IPS DF 6.9 (cell line): ENCODE data around the gene SELENOH.

Experiments used
- DNase-seq: peaks from one replicate; pipeline ENCODE4 v3.0.0-alpha.2; 2013; ENCODE audit warnings: low read depth, low spot score
- H3K27ac ChIP-seq: one replicate; pipeline ENCODE4 v1.5.1; 2013; ENCODE audit warnings: low read length, control low read depth
- H3K27me3 ChIP-seq: 2 replicates; pipeline ENCODE4 v1.6.1; 2013; ENCODE audit warnings: mild to moderate bottlenecking, low read length; ENCODE audit not compliant: control insufficient read depth, insufficient read depth
- H3K36me3 ChIP-seq: 2 replicates; pipeline ENCODE4 v1.6.1; 2013; ENCODE audit warnings: low read length; ENCODE audit not compliant: control insufficient read depth, insufficient read depth
- H3K4me1 ChIP-seq: 2 replicates; pipeline ENCODE4 v1.6.1; 2013; ENCODE audit warnings: low read length; ENCODE audit not compliant: control insufficient read depth, insufficient read depth
- H3K4me3 ChIP-seq: 2 replicates; pipeline ENCODE4 v1.5.1; 2013; ENCODE audit warnings: mild to moderate bottlenecking, low read length
- H3K9me3 ChIP-seq: 2 replicates; pipeline ENCODE4 v1.6.1; 2013; ENCODE audit warnings: low read length, inconsistent platforms; ENCODE audit not compliant: control insufficient read depth, insufficient read depth
- WGBS: extraction: QIAGEN DNeasy Blood & Tissue Kit; methylation state at CpG from one replicate; pipeline ENCODE4 v1.1.7; 2013; ENCODE audit warnings: mixed read lengths, missing lambda C conversion rate; ENCODE audit not compliant: insufficient read length, insufficient coverage; 5-methylcytosine and 5-hydroxymethylcytosine counted together

The SELENOH gene

DNA sequence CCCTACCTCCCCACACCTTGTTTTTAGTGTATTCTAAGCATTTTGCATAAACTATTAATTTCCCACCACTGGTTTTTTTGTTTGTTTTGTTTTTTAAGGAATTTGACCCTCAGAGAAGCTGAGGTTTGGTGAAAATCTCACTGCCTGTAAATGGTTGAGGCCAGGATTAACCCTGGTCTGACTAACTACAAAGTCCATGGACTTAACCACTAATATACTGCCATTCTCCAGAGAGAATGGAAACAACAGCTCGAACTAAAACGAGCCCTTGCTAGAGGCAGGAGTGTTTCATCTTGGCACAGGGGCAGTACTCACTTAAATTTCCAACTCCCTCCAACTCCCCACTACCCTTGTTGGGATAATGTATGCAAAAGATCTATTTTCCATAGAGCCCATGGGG, 23.3 kb downstream of the SELENOH start:
- H3K27me3 ChIP-seq: no peaks in the 10 kb centered on the region
- H3K4me1 ChIP-seq: peaks cover 2% of the 10 kb centered on the region; the same call in 1 of the 2 replicates
- no peak overlapping the region for H3K27ac ChIP-seq
- no peaks in the 10 kb centered on the region for H3K36me3 ChIP-seq
- no CpG with 5 or more reads among the region's 2 CpGs for WGBS
- H3K9me3 ChIP-seq: no peaks in the 10 kb centered on the region
- no peak for DNase-seq
- no peak overlapping the region for H3K4me3 ChIP-seq

DNA sequence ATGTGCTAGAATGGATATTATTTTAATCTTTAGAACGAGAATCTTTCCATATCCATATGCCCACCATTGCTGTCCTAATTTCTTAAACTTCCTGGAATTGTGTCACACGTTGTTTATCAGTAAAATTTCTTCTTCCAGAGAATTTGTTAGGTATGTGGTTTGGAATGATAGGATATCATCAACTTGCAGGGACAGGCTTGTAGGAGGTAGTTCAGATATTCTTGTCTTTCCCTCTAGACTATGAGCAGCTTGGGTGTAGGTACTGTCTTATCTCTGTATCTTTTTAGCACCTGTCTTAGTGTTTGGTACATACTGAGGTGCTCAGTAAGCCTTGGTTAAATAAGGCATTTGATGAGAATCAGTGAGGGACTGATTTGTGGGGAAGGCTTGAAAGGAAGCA, 23.7 kb downstream of the SELENOH start:
- DNase-seq: no peak
- Histone ChIP-seq H3K27me3 (no peaks in the 10 kb centered on the region), H3K4me1 (peaks cover 2% of the 10 kb centered on the region; the same call in 1 of the 2 replicates), H3K4me3 (no peak overlapping the region), H3K27ac (no peak overlapping the region), H3K36me3 (no peaks in the 10 kb centered on the region), H3K9me3 (no peaks in the 10 kb centered on the region)
- no CpG with 5 or more reads among the region's 2 CpGs for WGBS

DNA sequence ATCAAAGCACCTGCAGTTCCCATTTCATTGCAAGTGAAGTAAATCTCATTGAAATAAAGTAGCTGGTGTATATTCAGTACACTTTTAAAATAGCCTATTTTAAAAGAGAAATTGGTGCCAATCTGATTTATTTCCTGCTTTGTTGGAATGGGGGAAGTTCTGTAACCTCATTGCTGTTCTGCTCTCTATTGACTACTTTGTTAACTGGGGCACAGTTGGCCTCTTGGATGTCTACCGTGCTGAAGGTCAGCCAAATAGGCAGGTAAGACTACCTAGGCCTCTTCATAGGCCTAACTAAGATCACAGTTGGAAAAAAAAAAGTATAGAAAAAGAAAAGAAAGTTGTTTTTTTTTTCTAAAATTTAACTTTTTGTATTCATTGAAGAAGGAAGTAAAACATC, 29.5 kb downstream of the SELENOH start:
- Histone ChIP-seq H3K27ac (no peak overlapping the region), H3K9me3 (no peaks in the 10 kb centered on the region), H3K36me3 (no peaks in the 10 kb centered on the region), H3K4me3 (no peak overlapping the region), H3K4me1 (0 out of 2 replicates have a peak, but pooled peaks cover 1% of the 10 kb centered on the region), H3K27me3 (no peaks in the 10 kb centered on the region)
- no peak for DNase-seq
- WGBS: no CpG with 5 or more reads among the region's 1 CpG

DNA sequence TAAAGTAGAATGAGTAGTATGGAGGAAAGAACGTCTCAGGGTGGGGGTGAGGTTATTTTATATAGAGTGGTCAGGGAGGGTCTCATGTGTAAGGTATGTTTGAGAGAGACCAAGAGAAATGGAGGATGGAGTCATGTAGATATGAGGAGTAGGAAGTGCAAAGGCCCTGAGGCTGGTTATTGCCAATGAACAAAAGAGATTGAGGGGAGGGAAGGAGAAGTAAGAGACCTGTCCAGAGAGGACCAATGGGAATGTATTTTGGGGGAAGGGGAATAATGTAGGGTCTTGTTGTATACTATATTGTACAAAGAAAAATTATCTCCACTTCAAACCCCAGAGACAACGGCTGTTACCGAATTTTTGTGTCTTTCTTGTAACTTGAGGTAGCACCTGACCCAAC, 30.1 kb downstream of the SELENOH start:
- Histone ChIP-seq H3K27me3 (no peaks in the 10 kb centered on the region), H3K9me3 (no peaks in the 10 kb centered on the region), H3K4me3 (no peak overlapping the region), H3K4me1 (peaks cover 3% of the 10 kb centered on the region; the same call in 1 of the 2 replicates), H3K27ac (no peak overlapping the region), H3K36me3 (no peaks in the 10 kb centered on the region)
- no peak for DNase-seq
- 100% methylated on average over 1 of the region's 3 CpGs for WGBS

DNA sequence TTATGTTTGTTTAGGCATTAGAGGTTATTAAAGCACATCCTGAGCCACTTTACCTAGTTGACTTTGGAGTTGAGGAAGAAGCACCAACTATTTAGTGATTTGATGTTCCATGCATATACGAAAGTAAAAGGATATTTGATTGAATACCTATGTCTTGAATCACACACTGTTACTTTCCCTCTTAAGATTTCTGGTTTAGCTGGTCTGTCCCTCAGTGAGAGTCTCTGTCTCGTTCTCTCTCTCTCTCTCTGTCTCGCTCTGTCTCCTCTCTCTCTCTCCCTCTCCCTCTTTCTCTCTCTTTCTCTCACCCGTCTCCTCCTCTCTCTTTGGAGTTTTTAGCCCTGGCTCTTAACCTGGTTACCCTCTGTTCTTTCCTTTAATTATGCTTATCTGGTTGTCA, 31.3 kb downstream of the SELENOH start:
- Histone ChIP-seq H3K36me3 (no peaks in the 10 kb centered on the region), H3K27ac (no peak overlapping the region), H3K4me3 (no peak overlapping the region), H3K9me3 (no peaks in the 10 kb centered on the region), H3K27me3 (no peaks in the 10 kb centered on the region), H3K4me1 (peaks cover 5% of the 10 kb centered on the region; the same call in 1 of the 2 replicates)
- DNase-seq: no peak
- no CpG with 5 or more reads among the region's 4 CpGs for WGBS

DNA sequence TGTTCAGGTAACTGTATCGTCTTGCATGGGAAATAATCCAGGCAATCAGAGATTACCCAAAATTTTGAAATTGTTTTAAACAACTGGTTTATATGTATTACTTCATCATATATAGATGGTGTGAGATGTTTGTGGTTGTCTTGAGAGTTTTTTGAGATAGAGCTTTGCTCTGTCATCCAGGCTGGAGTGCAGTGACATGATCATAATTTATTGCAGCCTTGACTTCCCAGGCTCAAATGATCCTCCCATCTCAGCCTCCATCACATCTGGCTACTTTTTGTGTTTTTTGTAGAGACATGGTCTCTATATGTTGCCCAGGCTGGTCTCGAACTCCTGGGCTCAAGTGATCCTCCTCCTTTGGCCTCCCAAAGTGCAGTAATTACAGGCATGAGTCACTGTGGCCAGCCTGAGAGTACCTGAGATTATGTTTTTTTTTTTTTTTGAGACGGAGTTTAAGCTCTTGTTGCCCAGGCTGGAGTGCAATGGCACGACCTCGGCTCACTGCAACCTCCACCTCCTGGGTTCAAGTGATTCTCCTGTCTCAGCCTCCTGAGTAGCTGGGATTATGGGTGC, 31.8 kb downstream of the SELENOH start:
- Histone ChIP-seq H3K9me3 (no peaks in the 10 kb centered on the region), H3K4me1 (peaks cover 5% of the 10 kb centered on the region; the same call in 1 of the 2 replicates), H3K36me3 (no peaks in the 10 kb centered on the region), H3K4me3 (no peak overlapping the region), H3K27ac (no peak overlapping the region), H3K27me3 (no peaks in the 10 kb centered on the region)
- no peak for DNase-seq
- WGBS: no CpG with 5 or more reads among the region's 5 CpGs

DNA sequence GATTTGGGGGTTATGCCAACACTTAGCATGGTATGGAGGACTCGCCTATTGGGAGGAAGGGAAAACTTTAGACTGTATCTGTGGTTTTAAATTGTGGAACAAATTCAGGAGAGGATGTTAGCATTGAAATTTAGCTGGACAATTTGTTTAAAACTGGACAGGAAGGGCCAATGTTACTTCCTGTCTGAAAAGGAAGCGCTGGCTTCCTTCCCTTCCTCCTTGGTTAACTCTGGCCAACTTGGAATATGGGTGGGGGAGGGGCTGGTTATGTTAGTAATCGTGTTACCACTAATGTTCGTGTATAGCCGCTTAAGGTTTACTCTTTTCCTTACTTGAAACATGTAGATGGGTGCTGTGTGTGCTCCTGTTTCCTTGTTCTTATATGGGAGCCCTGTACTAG, 34.2 kb downstream of the SELENOH start:
- H3K4me1 ChIP-seq: peaks cover 9% of the 10 kb centered on the region; the same call in 1 of the 2 replicates
- no peak overlapping the region for H3K27ac ChIP-seq
- H3K4me3 ChIP-seq: no peak overlapping the region
- no CpG with 5 or more reads among the region's 5 CpGs for WGBS
- H3K9me3 ChIP-seq: no peaks in the 10 kb centered on the region
- H3K27me3 ChIP-seq: no peaks in the 10 kb centered on the region
- no peaks in the 10 kb centered on the region for H3K36me3 ChIP-seq
- no peak for DNase-seq

DNA sequence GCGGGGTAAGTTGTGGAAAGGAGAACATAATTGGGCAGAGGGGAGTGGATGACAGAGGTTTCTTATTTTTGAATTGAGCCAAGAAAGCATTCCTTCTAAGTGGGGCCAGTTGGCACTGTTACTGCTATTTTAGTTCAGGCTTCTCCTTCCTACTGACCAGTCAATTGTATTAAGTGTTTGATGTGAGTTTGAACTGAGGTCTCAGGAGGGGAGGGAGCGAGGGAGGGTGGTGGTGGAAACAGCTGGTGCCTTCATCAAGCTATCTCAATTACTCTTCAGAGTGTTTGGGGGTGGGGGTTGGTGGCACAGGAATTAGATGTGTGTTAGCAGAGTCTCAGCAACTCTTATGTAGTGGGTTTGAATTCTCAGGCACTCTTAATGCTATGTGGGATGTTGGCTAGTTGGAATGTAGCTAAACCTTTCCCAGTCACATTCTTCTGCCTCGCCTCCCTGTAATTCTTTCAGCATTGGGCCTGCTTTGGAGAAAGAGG, 34.8 kb downstream of the SELENOH start:
- no peak for DNase-seq
- H3K4me3 ChIP-seq: no peak overlapping the region
- H3K36me3 ChIP-seq: no peaks in the 10 kb centered on the region
- WGBS: no CpG with 5 or more reads among the region's 3 CpGs
- H3K4me1 ChIP-seq: peaks cover 10% of the 10 kb centered on the region; the same call in 1 of the 2 replicates
- H3K9me3 ChIP-seq: no peaks in the 10 kb centered on the region
- no peaks in the 10 kb centered on the region for H3K27me3 ChIP-seq
- H3K27ac ChIP-seq: no peak overlapping the region

DNA sequence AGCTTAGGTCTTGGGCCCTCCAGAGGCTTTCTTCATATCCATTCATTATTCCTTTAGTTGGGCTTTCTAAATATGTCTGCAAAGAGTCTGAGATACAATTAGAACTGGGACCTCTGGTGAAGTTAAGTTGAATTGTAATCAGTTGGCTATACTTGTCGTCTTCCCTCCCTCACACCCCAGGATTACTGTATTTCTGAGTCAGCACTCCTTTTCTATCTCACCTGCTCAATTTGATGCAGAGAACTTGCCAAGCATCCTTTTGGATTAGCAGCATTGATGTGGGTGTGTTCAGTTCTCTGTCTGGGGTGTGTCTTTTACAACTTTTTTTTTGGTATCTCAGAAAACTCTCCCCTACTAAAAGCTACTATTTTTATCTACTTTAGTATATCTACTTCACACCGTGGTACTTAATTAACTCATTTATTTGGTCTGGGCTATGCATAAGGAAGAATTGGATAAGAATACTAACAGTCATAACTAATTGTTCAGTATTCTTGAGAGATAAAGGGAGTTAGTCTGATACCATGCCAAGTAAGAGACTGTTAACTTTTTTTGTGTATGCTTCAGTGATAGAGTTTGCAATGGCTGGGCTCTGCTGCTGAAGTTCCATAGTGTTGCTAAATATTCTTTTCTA, 35.4 kb downstream of the SELENOH start:
- H3K9me3 ChIP-seq: no peaks in the 10 kb centered on the region
- WGBS: no CpG with 5 or more reads among the region's 2 CpGs
- no peak overlapping the region for H3K27ac ChIP-seq
- no peak for DNase-seq
- H3K27me3 ChIP-seq: no peaks in the 10 kb centered on the region
- H3K36me3 ChIP-seq: no peaks in the 10 kb centered on the region
- H3K4me3 ChIP-seq: no peak overlapping the region
- H3K4me1 ChIP-seq: peaks cover 12% of the 10 kb centered on the region; the same call in 1 of the 2 replicates

DNA sequence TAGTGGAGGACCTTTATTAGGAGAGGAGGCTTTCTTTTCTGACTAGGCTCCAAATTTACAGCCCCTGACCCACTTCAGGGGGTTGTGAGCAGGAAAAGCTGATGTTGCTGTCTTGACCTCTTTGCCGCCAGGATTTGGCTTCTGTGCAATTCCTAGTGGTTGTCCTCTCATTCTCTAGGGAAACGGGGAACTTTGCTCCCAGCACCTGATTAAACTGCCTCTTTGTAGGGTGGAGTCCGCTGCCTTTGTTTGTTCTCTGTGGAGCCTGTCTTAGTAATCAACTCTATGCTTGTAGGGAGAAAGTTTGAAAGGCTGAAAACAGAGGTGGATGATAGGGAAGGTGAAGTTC, 36.7 kb downstream of the SELENOH start:
- no peaks in the 10 kb centered on the region for H3K27me3 ChIP-seq
- no peaks in the 10 kb centered on the region for H3K9me3 ChIP-seq
- no peaks in the 10 kb centered on the region for H3K36me3 ChIP-seq
- H3K27ac ChIP-seq: peak overlapping the region; percentile 26
- peaks cover 12% of the 10 kb centered on the region; the same call in 1 of the 2 replicates for H3K4me1 ChIP-seq
- no peak for DNase-seq
- no CpG with 5 or more reads among the region's 3 CpGs for WGBS
- H3K4me3 ChIP-seq: no peak overlapping the region
